Measurements from ENCODE around the gene MEGF11. TPM values are rescaled to one million over a fixed set of nuclear protein-coding genes. Genes with fewer than 3 reads are reported as not detected.

The MEGF11 gene
- total RNA-seq, 1 donor from 2014 or later, result not detected

DNA sequence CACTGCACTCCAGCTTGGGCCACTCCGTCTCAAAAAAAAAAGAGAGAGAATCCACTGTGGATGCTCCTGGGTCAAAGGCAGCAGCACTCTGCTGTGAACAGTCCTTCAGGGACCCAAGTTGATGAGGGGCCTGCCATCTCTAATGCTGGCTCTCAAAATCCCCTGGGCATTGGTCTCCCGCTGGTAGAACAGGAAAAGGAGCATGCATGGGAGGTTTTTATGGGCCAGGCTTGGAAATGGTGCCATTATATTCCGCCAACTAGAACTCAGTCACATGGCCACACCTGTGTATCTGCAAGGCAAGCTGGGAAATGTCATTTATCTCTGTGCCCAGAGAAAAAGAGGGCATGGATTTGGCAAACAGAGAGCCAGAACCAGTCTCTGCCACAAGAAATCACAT lies 36.5 kb upstream of the MEGF11 start:
- no peak for DNase-seq (ENCODE audit: low read depth)
- FAIRE-seq, result no peak
- no peaks in the 10 kb centered on the region for H3K27me3 ChIP-seq (ENCODE audit: control insufficient read depth, insufficient read depth, low read length)
- no peak overlapping the region for H3K4me3 ChIP-seq (ENCODE audit: low read depth, low read length)
- TF ChIP-seq, protein P1, sequence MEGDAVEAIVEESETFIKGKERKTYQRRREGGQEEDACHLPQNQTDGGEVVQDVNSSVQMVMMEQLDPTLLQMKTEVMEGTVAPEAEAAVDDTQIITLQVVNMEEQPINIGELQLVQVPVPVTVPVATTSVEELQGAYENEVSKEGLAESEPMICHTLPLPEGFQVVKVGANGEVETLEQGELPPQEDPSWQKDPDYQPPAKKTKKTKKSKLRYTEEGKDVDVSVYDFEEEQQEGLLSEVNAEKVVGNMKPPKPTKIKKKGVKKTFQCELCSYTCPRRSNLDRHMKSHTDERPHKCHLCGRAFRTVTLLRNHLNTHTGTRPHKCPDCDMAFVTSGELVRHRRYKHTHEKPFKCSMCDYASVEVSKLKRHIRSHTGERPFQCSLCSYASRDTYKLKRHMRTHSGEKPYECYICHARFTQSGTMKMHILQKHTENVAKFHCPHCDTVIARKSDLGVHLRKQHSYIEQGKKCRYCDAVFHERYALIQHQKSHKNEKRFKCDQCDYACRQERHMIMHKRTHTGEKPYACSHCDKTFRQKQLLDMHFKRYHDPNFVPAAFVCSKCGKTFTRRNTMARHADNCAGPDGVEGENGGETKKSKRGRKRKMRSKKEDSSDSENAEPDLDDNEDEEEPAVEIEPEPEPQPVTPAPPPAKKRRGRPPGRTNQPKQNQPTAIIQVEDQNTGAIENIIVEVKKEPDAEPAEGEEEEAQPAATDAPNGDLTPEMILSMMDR (IDR thresholded peaks at IDR 0.05; ENCODE audit: insufficient read depth, low read length, severe bottlenecking), result no peak
- H3K36me3 ChIP-seq (ENCODE audit: control insufficient read depth, insufficient read depth, low read length), result no peaks in the 10 kb centered on the region

DNA sequence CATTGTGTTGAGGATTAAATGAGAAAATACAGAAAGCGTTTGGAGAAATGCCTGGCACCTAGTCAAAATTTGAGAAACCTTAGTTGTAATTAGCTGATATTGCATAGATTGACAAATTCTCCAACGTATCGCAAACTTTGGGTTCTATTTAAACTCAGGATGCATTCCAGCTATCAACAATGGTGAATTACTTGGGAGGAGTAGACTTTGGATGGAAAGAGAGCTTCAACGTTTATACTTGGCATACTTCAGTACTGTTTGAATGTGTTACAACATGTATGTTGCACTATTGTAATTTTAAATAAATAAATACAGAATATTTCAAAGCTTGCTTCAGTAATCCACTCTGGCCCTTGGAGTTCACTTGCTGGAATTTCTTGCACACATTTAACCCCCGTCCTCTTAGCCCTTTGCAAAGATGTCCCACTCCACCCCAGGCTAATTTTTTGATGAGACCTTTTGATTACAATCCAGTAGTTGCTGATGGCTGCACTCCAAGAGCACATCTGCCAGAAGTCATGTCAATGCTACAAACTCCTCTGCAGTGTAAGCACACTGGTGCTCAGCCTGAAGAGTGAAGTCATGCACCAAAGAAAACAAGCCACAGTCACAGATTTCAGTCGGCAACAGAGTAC lies 35.1 kb upstream of the MEGF11 start:
- TF ChIP-seq, protein P1 (IDR thresholded peaks at IDR 0.05; ENCODE audit: insufficient read depth, low read length, severe bottlenecking), result no peak
- H3K4me3 ChIP-seq (ENCODE audit: low read depth, low read length), result no peak overlapping the region
- DNase-seq (ENCODE audit: low read depth), result no peak
- FAIRE-seq, result no peak
- H3K27me3 ChIP-seq (ENCODE audit: control insufficient read depth, insufficient read depth, low read length), result no peaks in the 10 kb centered on the region
- no peaks in the 10 kb centered on the region for H3K36me3 ChIP-seq (ENCODE audit: control insufficient read depth, insufficient read depth, low read length)

- FAIRE-seq, result no peak
- DNase-seq (ENCODE audit: low read depth), result no peak
Observed at GRCh38 chr15:66288093-66288492, 34.5 kb upstream of the MEGF11 start.

DNA sequence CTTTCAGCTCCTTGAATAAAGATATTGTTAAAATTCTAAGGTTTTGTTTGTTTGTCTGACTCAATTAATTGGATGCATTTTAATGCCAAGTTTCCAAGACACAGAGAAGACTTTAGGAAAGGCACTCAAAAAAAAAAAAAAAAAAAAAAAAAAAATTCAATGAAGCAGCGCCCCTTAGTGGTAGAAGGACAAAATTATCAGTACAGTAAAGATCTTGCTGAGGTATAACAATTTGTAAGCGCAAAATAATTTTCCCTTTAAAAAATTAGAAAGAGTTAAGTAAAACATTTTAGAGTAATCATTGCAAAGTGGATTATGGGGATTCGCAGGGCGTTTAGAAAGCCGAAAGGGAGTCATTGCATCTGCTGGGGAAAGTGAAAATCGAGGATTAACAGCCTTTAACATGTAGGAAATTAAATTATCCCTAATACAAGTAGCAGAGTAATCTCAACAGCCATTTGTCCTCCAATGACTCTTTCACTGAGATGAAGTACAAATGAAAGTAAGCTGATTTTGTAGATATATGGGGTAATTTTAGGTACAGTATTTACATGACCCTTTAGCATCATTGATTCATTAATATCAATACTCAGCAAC lies 34.0 kb upstream of the MEGF11 start:
- TF ChIP-seq, protein P1 (IDR thresholded peaks at IDR 0.05; ENCODE audit: insufficient read depth, low read length, severe bottlenecking), result peak; percentile 43
- Histone ChIP-seq H3K4me3 (ENCODE audit: low read depth, low read length) (no peak overlapping the region), H3K27me3 (ENCODE audit: control insufficient read depth, insufficient read depth, low read length) (no peaks in the 10 kb centered on the region), H3K36me3 (ENCODE audit: control insufficient read depth, insufficient read depth, low read length) (no peaks in the 10 kb centered on the region)
- no peak for FAIRE-seq
- peak; percentile 17 for DNase-seq (ENCODE audit: low read depth)

More at GRCh38 chr15:66288093-66288492, 34.5 kb upstream of the MEGF11 start:
- Histone ChIP-seq H3K36me3 (ENCODE audit: control insufficient read depth, insufficient read depth, low read length) (no peaks in the 10 kb centered on the region), H3K4me3 (ENCODE audit: low read depth, low read length) (no peak overlapping the region), H3K27me3 (ENCODE audit: control insufficient read depth, insufficient read depth, low read length) (no peaks in the 10 kb centered on the region)
- TF ChIP-seq, protein P1 (IDR thresholded peaks at IDR 0.05; ENCODE audit: insufficient read depth, low read length, severe bottlenecking), result no peak

DNA sequence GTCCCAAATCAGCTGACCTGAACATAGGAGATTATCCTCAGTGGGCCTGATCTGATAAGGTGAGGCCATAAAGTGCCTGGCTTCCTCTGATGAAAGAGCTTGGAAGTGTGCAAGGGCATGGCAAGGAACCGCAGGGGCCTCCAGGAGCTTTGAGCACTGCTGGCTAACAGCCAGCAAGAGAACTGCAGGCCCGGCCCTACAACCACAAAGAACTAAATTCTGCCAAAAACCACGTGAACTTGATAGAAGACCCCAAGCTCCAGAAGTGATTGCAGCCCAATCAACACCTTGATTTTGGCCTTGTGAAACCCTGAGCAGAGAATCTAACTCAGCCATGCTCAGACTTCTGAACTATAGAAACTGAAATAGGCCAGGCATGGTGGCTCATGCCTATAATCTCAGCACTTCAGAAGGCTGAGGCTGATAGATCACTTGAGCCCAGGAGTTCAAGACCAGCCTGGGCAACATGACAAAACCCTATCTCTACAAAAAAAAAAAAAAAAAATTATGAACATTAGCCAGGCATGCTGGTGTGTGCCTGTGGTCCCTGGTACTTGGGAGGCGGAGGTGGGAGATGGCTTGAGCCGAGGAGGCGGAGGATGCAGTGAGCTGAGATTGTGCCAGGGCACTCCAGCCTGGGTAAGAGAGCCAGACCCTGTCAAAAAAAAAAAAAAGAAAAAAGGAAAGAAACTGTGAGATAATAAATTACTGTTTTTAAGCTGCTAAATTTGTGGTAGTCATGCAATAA lies 32.2 kb upstream of the MEGF11 start:
- Histone ChIP-seq H3K36me3 (ENCODE audit: control insufficient read depth, insufficient read depth, low read length) (no peaks in the 10 kb centered on the region), H3K4me3 (ENCODE audit: low read depth, low read length) (no peak overlapping the region), H3K27me3 (ENCODE audit: control insufficient read depth, insufficient read depth, low read length) (no peaks in the 10 kb centered on the region)
- TF ChIP-seq, protein P1 (IDR thresholded peaks at IDR 0.05; ENCODE audit: insufficient read depth, low read length, severe bottlenecking), result no peak
- no peak for DNase-seq (ENCODE audit: low read depth)
- no peak for FAIRE-seq
